Testis (tissue), 3 donors: ENCODE measurements around the gene EFTUD2. TPM values are rescaled to one million over a fixed set of nuclear protein-coding genes. Genes with fewer than 3 reads are reported as not detected.

Experiments used
- DNase-seq: peaks from one replicate; pipeline ENCODE4 v3.0.0-alpha.2; 2019
- H3K27ac ChIP-seq, 2 donors: fragments of 200-600 bp; sonication (generic); one replicate each; pipeline ENCODE4 v1.5.1; 2019
- H3K27me3 ChIP-seq: fragments of 200-600 bp; sonication (generic); one replicate; pipeline ENCODE4 v1.5.1; 2019
- H3K36me3 ChIP-seq: fragments of 200-600 bp; sonication (generic); one replicate; pipeline ENCODE4 v1.5.1; 2017; ENCODE audit warnings: low read depth; ENCODE audit errors: missing control alignments
- H3K4me1 ChIP-seq: fragments of 200-600 bp; sonication (generic); one replicate; pipeline ENCODE4 v1.5.1; 2019
- H3K4me3 ChIP-seq, 2 donors: fragments of 200-600 bp; sonication (generic); one replicate each; pipeline ENCODE4 v1.5.1; 2017 to 2019
- H3K9me3 ChIP-seq: fragments of 200-600 bp; sonication (generic); one replicate; pipeline ENCODE4 v1.5.1; 2017
- CTCF ChIP-seq, 3 experiments: fragments of 450-650 bp in 2 of 3; fragments of 200-600 bp in 1 of 3; sonication (generic) in 1 of 3; IDR thresholded peaks; one replicate each; pipeline ENCODE4 v1.5.1; 2016 to 2019; ENCODE audit warnings: antibody characterized with exemption in 3 of 3, mild to moderate bottlenecking in 2 of 3, moderate library complexity in 1 of 3
- POLR2A ChIP-seq: fragments of 450-650 bp; IDR thresholded peaks from one replicate; pipeline ENCODE4 v1.6.1; 2017; ENCODE audit warnings: antibody characterized with exemption, mild to moderate bottlenecking, moderate library complexity
- WGBS, 2 donors: methylation state at CpG; one replicate each; pipeline ENCODE4 v1.1.5; 2018; 5-methylcytosine and 5-hydroxymethylcytosine counted together
- intact Hi-C: fragments of 100-400 bp; cut with DNase I; formaldehyde crosslinking; loops from one replicate; pipeline ENCODE4 v1.15.1; 2023; ENCODE audit warnings: low total_unique reads
- polyA plus RNA-seq: library from polyadenylated mRNA; stranded (reverse); fragments of 350-450 nt; fragmentation: Illumina TruSeq; extraction: RNeasy Lipid Tissue Mini Kit (QIAGEN cat#74804); gene quantifications from one replicate; pipeline ENCODE4 v1.2.3, GENCODE V29; 2014; ENCODE audit warnings: low read depth, low replicate concordance; ENCODE audit not compliant: insufficient read depth
- total RNA-seq, 2 donors: library from RNA; depleted of rRNA; stranded (reverse); fragments of >200 nt; gene quantifications; one replicate each; pipeline ENCODE4 v1.2.3, GENCODE V29; 2016

EFTUD2 gene
- total and polyA plus RNA-seq, 3 donors from 2014 or later = 95.5 to 131 (median 124) TPM

GRCh38 chr17:44906010-44906646 lies 6.9 kb upstream of the EFTUD2 start:
- Histone ChIP-seq H3K27me3 (no peaks in the 10 kb centered on the region), H3K4me1 (peaks cover 4% of the 10 kb centered on the region), H3K27ac (no peak overlapping the region), H3K4me3 (no peak overlapping the region), H3K9me3 (no peaks in the 10 kb centered on the region), H3K36me3 (no peaks in the 10 kb centered on the region)
- intact Hi-C loops = no loop called here
- DNase-seq = no peak
- WGBS, 2 donors = 88 to 92% methylated on average over 9 to 10 of the region's 10 CpGs
- TF ChIP-seq CTCF (IDR thresholded peaks at IDR 0.05) (no peak), POLR2A (no peak)

- intact Hi-C loops = no loop called here
- TF ChIP-seq POLR2A (no peak), CTCF (IDR thresholded peaks at IDR 0.05) (no peak)
- Histone ChIP-seq H3K27me3 (no peaks in the 10 kb centered on the region), H3K4me1 (no peaks in the 10 kb centered on the region), H3K27ac (no peak overlapping the region), H3K4me3 (no peak overlapping the region), H3K9me3 (no peaks in the 10 kb centered on the region), H3K36me3 (no peaks in the 10 kb centered on the region)
- no peak for DNase-seq
- WGBS, 2 donors = 83 to 92% methylated on average over 9 of the region's 9 CpGs
These were observed 6.1 kb upstream of the EFTUD2 start for GRCh38 chr17:44905006-44906000.

- H3K36me3 ChIP-seq = no peaks in the 10 kb centered on the region
- WGBS, 2 donors = 96 to 97% methylated on average over 17 to 35 of the region's 35 CpGs
- no peak overlapping the region for H3K27ac ChIP-seq
- no peaks in the 10 kb centered on the region for H3K9me3 ChIP-seq
- no peak for DNase-seq
- no peak overlapping the region for H3K4me3 ChIP-seq
- H3K27me3 ChIP-seq = no peaks in the 10 kb centered on the region
- TF ChIP-seq CTCF (IDR thresholded peaks at IDR 0.05) (no peak), POLR2A (no peak)
- H3K4me1 ChIP-seq = no peaks in the 10 kb centered on the region
- intact Hi-C loops = no loop called here
These were observed 5.0 kb upstream of the EFTUD2 start for GRCh38 chr17:44904001-44904984.

- Histone ChIP-seq H3K36me3 (no peaks in the 10 kb centered on the region), H3K9me3 (no peaks in the 10 kb centered on the region), H3K4me1 (peaks cover 4% of the 10 kb centered on the region), H3K4me3 (no peak overlapping the region), H3K27ac (no peak overlapping the region), H3K27me3 (no peaks in the 10 kb centered on the region)
- TF ChIP-seq POLR2A = no peak
- no peak for TF ChIP-seq CTCF (IDR thresholded peaks at IDR 0.05)
- DNase-seq = no peak
- 78 to 90% methylated on average over 7 to 8 of the region's 8 CpGs for WGBS, 2 donors
- intact Hi-C loops = no loop called here
These were observed 3.9 kb upstream of the EFTUD2 start for GRCh38 chr17:44903012-44903685.
